ENCODE measurements around the gene ECE2.

The ECE2 gene

DNA sequence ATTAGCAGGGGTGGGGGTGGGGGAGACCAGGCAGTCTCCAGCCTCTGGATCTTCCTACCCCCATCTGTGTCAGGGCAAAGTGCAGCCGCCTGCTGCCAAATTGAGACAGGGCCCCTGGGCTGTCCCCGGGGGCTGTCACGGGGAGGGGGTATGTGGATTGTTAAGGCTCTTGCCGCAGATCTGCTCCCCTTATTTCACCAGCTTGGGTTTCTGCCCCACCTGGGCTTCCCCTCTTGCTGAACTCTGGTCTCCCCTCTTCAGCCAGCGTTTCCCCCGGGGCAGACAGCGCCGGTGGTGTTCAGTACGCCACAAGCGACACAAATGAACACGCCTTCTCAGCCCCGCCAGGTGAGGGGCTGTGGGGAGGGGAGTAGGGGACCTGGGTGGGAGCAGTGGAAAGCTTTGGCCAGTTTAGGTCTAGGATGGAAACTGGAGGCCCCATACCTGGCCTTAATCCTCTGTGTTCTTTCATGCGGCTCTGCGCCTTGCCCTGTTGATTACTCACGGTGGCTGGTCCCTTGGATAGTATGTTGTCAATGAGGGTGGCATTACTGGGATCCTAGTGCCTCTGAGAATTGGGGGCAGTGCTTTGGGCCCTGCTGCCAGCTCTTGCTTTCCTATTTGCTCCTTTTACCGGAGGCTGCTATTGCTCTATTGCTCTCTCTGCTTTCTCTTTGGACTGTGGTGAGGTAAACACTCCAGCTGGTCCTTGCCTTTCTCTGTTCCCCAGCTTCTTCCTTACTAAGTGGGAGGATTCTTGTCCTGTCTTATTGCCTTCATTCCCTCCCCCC, 40.2 kb downstream of the ECE2 start:
- DNase-seq = no peak

DNA sequence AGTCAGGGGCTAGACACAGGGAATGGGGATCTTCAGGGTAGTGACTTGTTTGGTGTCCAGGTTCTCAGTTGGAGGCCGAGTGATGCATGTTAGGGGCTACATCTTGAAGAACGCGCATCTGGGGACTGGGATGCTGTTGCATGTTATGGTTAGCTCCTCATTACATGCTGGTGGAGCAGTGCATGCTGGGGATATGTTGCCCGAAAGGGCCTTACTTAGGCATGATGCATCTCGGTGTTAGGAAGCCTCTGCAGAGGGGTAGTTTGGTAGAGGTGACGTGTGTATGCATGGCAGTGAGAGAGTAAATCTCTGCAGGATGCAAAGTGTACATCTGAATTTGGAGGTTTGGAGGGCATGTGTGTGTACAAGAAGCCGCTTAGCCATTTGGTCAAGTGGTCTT, 41.0 kb downstream of the ECE2 start:
- DNase-seq = no peak

DNA sequence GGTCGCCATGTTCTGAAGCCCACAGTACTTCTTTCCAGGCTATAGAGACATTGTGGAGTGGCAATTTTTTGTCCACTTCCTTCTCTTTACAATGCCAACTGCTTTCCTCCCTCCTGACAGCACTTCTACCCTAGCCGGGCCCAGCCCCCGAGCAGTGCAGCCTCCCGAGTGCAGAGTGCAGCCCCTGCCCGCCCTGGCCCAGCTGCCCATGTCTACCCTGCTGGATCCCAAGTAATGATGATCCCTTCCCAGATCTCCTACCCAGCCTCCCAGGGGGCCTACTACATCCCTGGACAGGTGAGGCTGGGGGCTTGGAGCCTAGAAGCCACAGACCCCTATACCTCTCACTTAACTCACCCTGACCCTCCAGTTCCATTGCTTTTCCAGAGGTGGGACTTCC, 41.4 kb downstream of the ECE2 start:
- no peak for DNase-seq

DNA sequence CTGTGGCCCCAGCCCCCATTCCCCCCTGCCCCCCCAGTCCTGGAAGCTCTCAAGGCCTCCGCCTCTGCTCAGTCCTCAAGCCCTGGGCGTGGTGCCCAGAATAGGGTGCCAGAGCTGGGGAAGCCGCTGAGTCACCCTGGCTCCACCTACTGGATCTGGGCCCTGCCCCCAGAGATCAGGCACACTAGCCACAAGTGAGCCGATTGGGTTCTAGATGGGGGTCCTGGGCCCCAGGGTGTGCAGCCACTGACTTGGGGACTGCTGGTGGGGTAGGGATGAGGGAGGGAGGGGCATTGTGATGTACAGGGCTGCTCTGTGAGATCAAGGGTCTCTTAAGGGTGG, 44.3 kb downstream of the ECE2 start:
- DNase-seq = no peak

DNA sequence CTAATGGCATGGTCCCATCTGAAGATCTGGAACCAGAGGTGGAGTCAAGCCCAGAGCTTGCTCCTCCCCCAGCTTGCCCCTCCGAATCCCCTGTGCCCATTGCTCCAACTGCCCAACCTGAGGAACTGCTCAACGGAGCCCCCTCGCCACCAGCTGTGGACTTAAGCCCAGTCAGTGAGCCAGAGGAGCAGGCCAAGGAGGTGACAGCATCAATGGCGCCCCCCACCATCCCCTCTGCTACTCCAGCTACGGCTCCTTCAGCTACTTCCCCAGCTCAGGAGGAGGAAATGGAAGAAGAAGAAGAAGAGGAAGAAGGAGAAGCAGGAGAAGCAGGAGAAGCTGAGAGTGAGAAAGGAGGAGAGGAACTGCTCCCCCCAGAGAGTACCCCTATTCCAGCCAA, 45.8 kb downstream of the ECE2 start:
- DNase-seq = no peak

DNA sequence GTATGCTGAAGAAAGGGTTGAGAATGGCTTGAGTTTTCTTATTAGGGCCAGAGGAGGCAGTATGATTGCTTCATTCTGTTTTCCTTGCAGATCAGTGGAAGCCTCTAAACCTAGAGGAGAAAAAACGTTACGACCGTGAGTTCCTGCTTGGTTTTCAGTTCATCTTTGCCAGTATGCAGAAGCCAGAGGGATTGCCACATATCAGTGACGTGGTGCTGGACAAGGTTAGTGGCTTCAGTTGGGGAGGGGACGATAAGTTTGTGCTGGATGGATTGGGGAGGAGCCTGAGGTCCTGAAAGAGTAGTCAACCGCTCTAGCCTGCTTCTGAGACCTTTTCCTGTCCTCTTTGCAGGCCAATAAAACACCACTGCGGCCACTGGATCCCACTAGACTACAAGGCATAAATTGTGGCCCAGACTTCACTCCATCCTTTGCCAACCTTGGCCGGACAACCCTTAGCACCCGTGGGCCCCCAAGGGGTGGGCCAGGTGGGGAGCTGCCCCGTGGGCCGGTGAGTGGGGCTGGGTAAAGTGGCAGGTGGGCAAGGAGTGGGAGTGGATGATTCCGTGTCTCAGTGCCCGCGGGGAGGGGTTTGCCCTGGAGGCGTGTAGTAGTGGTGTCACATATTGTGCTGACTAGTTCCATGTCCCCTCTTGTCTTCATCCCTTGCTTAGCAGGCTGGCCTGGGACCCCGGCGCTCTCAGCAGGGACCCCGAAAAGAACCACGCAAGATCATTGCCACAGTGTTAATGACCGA, 47.1 kb downstream of the ECE2 start:
- no peak for DNase-seq

DNA sequence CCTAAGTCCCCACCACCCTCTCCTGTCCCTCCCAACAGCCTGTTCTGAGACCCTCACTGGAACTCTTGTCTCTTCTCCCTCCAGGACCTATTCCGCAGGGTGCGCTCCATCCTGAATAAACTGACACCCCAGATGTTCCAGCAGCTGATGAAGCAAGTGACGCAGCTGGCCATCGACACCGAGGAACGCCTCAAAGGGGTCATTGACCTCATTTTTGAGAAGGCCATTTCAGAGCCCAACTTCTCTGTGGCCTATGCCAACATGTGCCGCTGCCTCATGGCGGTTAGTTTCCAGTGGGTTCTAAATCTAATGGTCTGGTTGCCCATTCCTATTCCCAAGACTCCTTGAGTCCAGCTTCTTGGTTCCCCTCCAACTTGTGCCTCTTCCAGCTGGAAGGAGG, 47.9 kb downstream of the ECE2 start:
- no peak for DNase-seq

DNA sequence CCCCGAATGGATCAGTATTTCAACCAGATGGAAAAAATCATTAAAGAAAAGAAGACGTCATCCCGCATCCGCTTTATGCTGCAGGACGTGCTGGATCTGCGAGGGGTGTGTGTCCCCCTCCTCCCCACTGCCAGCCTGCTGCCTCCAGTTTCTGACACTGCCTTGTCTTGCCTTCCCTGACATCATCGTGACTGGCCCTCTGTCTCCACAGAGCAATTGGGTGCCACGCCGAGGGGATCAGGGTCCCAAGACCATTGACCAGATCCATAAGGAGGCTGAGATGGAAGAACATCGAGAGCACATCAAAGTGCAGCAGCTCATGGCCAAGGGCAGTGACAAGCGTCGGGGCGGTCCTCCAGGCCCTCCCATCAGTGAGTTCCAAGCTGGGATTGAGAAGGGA, 49.4 kb downstream of the ECE2 start:
- DNase-seq = no peak

DNA sequence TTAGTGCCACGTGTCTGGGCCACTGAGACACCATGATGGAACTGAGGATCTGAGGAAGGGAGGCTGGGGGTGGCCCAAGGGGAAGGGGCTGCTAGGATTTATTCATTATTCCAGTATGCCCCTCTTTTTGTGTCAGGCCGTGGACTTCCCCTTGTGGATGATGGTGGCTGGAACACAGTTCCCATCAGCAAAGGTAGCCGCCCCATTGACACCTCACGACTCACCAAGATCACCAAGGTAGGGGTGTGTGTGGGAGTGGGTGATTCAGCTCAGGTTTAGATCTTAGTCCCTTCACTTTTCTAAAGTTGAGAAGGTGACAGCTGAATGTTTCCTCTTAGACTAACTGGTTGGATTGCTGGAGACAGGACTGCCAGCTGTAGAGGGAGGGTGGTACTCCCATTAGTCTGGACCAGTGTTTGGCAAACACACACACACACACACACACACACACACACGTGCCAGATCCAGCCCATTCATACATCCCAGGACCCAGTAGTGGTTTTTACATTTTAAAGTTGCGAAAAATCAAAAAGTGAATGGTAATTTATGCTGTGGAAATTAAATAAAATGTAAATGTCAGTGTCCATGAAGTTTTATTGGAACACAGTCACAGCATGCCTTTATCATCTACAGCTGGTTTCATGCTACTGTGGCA, 50.0 kb downstream of the ECE2 start:
- DNase-seq = no peak

DNA sequence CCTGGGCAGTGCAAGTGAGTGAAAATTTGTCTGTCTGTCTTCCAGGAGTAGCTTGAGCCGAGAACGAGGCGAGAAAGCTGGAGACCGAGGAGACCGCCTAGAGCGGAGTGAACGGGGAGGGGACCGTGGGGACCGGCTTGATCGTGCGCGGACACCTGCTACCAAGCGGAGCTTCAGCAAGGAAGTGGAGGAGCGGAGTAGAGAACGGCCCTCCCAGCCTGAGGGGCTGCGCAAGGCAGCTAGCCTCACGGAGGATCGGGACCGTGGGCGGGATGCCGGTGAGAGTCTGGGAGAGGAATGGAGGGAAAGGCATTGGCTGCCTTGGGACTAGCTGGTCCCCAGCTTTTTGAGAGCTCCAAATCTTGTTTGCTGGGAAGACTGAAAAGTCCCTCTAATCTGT, 51.3 kb downstream of the ECE2 start:
- no peak for DNase-seq

DNA sequence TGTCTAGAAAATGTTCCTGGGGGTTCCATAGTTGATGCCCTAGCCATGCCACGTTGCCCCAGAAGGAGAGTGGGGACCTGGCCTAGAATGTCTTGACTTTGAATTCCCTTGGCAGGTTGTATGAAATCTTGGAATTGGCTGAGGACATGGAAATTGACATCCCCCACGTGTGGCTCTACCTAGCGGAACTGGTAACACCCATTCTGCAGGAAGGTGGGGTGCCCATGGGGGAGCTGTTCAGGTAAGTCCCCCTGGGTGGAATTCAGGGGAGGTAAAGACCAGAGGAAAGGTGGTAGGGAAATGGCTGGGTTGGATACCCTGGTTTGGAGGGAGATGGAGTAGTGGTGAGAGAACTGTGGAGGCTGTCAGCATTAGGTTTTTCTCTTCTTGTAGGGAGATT, 52.7 kb downstream of the ECE2 start:
- DNase-seq = no peak

DNA sequence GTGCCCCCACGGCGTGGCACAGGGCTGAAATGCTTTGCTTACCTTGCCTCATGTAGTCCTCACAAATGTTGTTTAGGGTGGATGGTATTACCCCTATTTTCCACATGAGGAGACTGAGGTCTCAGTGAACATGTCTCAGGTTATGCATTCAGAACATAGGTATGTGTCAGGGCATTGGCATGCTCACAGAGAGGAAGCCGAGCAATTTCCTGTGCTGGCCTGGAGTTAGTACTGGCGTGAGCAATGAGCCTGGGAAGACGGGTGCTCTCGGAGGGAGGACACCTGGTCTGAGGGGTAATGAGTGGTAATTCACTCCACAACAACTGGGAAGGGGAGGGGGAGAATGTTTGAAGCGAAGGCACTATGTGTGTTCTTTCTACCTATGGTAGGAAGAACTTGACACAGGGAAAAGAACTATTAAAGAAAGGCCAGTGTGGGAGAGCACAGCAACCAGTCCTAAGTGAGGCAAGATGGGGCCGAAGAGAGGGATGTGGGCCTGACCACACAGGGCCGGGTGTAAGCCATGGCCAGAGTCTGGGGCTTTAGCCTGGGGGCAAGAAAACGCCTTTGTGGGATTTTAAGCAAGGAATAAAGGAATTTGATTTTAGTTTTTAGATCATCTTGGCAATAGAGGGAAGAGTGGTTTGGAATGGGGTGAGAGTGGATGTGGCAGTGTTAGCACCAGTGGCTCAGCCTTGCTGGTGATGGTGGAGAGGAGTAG, 56.7 kb downstream of the ECE2 start:
- no peak for DNase-seq

DNA sequence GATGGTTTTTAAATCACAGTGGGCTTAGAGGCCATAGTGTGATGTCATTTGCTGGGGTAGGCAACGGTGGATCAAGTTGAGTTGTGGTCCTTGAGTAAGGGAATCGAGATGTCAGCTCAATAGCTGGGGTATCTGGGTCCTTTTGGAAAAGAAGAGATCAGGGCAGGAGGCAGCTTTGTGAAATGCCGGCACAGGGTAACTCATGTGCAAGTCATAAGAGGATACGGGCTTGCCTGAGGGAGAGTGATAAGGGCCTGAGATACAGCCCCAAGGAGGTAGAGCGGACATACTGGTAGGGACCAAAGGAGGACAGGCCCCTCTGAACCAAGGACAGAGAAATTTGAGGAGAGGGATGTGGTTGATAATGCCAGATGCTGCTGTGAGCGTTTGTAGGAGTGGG, 57.4 kb downstream of the ECE2 start:
- no peak for DNase-seq

DNA sequence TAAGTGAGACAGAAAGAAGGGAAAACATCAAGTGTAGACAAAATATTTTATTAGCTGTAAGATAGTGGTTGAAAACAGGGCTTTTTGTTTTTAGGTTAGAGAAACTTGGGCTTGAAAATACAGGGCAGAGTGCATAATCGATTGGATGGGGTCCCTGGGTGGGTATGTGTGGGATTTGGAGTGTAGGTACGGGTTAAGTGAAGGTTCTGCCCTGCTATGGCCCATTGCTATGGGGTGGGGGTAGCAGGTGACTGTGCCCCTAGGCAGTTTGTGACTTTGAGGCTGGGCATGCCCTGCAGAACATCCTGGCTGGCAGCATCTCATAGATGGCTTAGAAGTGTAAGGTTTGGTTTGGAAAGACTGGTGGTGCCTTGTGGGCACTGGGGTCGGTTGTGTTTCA, 57.9 kb downstream of the ECE2 start:
- no peak for DNase-seq

DNA sequence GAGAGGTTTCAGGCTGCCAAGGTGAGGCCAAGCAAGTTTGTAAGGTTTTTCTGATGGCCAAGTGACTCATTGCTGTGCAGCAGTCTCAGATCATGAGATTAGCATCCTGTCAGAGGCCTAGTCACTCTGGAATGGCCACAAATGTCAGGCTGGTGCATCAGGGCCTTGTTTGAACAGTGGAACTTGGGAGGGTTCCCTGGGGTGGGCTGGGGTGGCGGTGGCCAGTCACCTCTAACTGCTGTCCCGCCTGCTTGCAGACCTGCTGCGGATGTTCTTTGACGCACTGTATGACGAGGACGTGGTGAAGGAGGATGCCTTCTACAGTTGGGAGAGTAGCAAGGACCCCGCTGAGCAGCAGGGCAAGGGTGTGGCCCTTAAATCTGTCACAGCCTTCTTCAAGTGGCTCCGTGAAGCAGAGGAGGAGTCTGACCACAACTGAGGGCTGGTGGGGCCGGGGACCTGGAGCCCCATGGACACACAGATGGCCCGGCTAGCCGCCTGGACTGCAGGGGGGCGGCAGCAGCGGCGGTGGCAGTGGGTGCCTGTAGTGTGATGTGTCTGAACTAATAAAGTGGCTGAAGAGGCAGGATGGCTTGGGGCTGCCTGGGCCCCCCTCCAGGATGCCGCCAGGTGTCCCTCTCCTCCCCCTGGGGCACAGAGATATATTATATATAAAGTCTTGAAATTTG, 58.8 kb downstream of the ECE2 start:
- DNase-seq = no peak

DNA sequence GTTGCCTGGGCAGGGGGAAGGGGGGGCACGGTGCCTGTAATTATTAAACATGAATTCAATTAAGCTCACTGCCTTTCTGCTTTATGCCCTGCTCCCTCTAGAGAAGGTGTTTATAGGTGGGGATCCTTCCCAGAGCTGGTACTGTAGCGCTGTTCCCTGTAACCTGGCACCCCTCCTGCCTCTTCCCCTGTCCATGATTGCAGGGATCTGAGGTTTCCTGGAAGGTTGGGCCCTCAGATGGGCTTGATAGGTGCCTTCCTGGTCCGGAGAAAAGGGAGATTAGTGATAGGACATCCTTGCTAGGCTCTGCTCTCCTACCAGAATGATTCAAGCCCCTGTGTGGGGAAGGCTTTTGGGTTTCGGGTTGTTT, 59.5 kb downstream of the ECE2 start:
- DNase-seq = peak in 1 of 2 experiments; percentile 13

DNA sequence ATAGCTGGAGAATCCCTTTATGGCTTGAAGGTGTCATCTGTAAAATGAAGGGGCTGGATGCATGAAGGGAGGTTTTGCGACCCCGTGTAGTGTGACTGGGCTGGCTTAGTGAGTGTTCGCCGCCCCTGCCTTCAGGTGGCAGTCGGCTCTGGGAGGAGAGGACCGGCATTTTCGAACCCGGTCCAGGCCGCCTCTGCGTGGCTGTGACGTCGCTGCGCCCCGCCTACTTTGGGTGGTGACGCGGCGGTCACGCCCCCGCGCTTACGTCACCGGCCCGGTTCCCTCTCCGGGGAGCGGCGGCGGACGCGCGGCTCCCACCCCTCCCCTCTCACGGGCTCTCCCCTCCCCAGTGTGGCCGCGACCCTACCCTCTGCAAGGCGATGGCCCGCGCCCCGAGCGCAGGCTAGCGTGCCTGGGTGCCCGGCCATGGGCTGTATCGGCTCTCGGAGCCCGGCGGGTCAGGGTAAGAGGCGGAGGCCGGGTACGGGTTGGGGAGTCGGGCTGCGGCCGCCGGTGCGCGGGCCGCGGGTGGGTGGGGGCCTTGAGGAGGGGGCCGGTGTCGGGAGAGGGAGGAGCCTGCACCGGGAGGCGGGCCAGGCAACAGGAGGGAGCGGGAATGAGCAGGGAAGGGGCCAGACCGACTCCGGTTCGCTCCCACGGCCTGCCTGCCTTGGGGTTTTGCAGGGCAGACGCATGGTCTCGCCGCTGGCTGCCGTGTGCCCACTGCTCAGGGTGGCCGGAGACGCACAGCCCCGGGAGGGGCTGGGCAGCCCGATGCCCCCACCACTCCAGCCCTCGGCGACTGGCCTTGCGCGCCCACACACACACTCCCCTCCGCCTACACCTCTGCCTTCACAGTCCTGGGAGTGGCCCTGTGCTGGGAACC, 60.1 kb downstream of the ECE2 start:
- DNase-seq = peak; percentile 61 to 79

DNA sequence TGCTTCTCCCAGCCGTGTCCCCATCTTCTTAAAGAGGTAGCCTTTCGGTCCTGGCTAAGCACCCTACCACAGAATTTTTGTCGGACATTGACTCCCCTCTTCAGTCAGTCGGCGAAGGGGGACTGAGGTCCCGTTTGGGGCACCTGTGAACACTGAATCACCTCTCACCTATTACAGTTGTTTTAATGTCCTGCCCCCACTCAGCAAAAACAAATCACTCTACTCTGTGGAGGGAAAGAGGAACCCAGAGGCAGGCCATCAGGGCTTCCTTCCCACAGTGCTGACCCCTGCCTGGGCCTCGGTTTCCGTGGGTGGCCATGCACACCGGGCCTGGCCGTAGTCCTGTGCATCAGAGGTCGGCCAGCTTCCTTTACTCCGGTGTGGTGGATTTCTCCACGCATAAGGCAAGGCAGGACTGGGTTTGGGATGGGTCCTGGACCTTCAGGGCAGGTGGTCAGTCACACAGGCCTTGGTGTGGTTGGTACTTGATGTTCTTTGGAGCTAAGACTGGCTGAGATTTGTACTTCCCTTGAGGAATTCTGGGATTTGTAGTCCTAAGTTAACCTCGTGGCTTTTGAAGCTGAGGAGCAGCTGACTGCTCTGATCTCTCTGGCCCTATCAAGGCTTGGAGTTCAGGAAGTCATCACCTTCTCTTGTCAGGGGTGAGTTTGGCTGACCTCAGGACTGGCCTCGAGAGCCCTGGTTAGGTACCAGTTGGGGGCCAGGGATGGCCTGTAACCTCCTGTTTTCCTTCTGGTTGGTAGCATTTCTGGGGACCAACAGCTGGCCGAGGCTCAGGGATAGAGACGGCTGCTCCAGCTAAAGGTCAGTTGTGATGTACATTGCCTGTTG, 61.0 kb downstream of the ECE2 start:
- DNase-seq = peak; percentile 22 to 36

DNA sequence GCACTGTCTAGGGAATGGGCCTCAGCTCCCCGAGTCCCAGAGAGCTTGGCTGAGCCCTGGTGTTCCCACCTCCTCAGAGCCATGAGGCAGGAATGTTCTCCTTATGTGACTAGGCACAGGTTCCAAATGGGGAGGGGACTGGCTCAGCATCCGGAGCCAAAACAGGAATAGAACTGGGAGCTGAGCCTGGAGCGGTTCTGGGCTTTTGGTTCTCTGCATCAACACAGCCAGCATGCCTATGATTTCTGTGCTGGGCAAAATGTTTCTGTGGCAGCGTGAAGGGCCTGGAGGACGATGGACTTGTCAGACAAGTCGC, 61.5 kb downstream of the ECE2 start, which contains the start of gene FAM131A:
TSS of gene FAM131A (plus strand) at position 202 of the 316 bp plus-strand sequence. CDS start at position 233, 31 bp downstream.
- no peak for DNase-seq

DNA sequence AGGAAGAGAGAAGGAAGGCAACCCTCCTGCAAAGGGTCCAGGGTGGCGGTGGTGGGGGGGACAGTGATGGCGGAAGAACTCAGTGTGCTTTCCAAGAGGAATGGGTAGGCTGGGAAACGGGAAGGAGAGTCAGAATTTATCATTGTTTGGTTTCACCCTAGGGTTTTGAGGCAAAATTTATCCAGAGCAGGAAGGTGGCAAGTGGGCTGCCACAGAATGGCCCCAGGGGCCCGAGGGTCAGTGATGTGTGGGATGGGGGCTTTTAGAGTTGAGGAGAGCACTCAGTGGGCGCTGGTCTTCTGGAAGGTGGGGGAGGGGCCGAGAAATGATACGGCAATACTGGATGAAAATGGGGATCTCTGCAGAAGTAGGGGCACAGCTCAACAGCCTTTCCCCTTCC, 62.2 kb downstream of the ECE2 start:
- DNase-seq = no peak

DNA sequence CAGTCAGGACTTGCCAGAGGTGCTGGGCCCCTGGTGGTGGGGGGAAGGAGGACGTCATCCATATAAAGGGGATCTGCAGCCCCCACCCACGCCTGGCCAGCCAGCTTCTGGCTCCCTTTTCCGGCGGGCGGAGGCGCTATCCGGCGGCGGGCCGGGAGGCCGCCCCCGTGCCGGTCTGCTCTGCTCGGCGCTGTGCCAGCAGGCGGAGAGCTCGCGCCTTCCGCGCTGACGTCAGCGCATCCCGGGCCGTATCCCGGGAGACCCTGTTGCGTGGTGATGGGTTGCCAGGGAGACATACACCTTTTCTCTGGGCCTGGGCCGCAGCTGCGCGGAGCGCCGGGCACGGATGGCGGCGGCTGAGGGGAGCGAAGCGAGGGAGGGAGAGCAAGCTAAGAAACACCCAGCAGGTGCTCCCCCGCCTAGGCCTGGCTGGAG, 62.7 kb downstream of the ECE2 start:
- peak; percentile 89 to 94 for DNase-seq

All from NCI-H1930 (cell line).